IPS-11a (cell line): ENCODE data around the gene GEMIN7.

Experiments used
- H3K4me3 ChIP-seq: one replicate; pipeline ENCODE4 v1.5.1; 2013; ENCODE audit warnings: low read depth, low read length, control low read depth

The GEMIN7 gene

DNA sequence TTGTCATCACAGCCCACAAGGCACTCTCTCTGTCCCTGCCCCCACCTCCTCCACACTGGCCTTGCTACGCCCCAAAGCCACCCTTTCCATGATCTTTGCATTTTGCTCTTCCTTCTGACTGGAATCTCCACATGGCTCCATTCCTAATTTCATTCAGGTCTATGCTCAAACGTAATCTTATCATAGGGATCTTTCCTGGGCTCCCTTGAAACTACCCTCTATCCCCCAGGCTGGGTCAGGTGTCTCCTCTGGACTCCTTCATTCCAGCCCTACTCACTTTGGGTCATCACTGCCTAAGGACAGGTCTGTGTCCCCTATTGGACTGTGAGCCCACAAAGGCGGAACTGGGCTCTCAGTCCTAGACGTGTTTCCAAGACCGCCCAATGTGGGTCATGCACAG lies 3.1 kb downstream of the GEMIN7 start:
- H3K4me3 ChIP-seq, result no peak overlapping the region

- no peak overlapping the region for H3K4me3 ChIP-seq
Observed at GRCh38 chr19:45086480-45086879, 7.4 kb downstream of the GEMIN7 start.

DNA sequence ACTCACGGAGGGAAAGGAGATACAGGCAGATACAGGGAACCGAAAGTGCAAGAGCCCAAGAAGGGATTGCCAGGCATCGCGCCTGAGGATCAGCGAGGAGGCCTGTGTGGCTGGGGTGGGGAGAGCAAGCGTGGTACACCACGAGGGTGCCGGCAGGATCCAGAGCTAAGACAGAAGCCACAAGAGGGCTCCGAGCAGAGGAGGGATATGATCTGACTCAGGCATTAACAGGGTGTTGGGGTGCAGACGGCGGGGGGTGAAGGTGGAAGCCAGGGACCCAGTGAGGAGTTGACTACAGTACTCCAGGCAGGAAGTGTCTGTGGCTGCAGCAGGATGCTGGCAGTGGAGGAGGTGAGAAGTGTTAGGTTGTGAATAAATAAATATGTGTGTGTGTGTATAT lies 8.5 kb downstream of the GEMIN7 start:
- H3K4me3 ChIP-seq, result no peak overlapping the region

DNA sequence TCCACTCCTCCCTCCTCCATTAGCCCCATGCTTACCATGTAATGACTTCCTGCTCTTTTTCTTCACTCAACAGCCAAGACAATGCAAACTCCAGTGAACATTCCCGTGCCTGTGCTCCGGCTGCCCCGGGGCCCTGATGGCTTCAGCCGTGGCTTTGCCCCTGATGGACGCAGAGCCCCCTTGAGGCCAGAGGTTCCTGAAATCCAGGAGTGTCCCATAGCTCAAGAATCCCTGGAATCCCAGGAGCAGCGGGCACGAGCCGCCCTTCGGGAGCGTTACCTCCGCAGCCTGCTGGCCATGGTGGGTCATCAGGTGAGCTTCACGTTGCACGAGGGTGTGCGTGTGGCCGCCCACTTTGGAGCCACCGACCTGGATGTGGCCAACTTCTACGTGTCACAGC lies 11.0 kb downstream of the GEMIN7 start:
- H3K4me3 ChIP-seq, result no peak overlapping the region

GRCh38 chr19:45090606-45091005 lies 11.5 kb downstream of the GEMIN7 start:
- no peak overlapping the region for H3K4me3 ChIP-seq

DNA sequence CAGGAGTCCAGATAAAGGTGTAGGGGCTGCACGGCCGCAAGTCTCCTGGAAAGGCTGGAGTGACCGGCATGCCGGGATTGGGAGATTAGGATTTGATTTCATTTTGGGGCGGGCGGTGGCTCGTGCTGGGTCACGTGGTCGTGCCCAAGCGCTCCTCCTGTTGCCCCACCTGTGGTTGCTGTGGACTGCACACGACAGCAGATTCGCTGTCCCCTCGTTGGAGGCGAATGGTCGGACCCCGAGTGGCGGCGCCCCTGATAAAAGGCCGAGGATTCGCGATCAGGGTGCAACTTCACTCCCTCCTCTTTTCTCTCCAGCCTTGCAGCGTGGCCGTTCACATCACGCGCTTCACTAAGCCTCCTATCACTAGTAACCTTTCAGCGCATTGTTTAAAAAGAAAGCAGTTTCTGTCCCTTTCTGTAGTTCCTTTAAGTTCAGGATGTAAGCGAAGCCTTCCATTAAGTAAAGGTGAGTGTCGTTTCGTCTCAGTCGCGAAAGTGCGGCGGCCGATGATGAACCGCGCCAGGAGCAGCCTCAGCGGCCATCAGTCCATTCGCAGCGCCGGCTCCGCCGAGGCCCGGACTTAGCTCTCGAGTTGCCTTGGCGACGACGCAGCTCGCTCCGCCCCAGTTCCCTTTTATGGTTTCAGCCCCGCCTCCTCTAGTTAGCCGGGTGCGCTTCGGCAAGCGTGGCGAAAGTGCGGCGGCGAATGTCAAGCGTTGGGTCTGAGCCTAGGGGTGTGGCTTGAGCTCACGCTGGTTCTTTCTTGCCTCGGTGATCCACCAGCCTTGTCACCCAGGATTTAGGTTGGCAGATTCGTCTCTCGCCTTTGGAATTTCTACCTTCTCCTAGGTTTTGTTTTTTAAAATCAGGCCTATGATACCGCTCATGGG lies 12.2 kb downstream of the GEMIN7 start:
- H3K4me3 ChIP-seq, result peak overlapping the region; percentile 87

GRCh38 chr19:45092747-45093678 lies 14.0 kb downstream of the GEMIN7 start, which contains the start of gene PPP1R37:
Gene PPP1R37, plus strand, starts transcription at chr19:45093179. Its CDS starts 147 bp downstream, at chr19:45093326.
- peak within 1 kb of the TSS; percentile 87 for H3K4me3 ChIP-seq

DNA sequence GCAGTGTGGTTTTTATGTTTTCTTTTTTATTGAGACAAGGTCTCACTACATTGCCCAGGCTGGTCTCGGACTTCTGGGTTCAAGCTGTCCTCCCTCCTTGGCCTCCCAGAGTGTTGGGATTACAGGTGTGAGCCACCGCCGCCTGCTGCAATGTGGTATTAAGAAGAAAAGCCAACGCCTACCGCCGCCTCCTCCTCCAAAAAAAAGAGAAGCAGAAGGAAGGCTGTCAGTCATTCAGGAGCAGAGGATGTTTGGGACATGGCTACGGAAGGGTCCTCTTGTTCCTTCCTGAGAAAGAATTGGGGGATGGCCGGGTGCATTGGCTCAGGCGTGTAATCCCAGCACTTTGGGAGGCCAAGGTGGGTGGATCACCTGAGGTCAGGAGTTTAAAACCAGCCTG lies 15.1 kb downstream of the GEMIN7 start:
- H3K4me3 ChIP-seq, result peak overlapping the region; percentile 87

GRCh38 chr19:45094707-45095106 lies 15.6 kb downstream of the GEMIN7 start:
- no peak overlapping the region for H3K4me3 ChIP-seq

DNA sequence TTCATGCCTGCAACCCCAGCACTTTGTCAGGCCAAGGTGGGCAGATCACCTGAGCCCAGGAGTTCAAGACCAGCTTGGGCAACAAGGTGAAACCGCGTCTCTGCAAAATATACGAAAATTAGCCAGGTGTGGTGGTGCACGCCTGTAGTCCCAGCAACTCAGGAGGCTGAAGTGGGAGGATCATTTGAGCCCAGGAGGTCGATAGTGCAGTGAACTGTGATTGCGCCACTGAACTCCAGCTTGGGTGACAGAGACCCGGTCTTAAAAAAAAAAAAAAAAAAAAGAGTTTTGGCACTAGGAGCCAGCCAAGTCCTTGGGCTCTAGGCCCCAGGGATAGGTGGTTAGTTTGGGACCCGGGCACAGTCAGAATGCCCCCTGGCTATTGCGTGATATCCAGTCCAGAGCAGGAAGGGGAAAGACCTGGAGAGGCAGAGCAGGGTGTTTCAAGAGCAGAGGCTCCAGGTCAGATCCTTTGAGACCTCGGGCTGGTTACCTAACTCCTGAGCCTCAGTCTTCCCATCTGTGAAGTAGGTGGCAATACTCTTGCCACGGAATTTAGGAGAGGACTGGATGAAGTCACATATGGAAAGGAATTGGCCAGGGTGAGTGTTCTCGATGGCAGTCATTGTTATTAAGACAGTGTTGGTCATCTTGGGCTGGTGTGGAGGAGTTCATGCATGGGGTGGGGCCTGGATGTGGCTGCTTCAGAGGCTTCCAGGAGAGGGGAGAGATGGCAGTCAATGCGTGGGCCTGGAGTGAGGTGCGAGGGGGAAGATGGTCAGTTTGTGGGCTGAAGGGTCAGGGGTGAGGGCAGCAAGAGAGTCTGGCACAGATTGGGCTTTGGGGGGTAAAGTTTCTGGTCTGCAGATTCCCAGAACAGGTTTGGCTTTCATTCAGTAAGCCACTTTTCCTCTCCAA lies 16.7 kb downstream of the GEMIN7 start:
- H3K4me3 ChIP-seq, result no peak overlapping the region

DNA sequence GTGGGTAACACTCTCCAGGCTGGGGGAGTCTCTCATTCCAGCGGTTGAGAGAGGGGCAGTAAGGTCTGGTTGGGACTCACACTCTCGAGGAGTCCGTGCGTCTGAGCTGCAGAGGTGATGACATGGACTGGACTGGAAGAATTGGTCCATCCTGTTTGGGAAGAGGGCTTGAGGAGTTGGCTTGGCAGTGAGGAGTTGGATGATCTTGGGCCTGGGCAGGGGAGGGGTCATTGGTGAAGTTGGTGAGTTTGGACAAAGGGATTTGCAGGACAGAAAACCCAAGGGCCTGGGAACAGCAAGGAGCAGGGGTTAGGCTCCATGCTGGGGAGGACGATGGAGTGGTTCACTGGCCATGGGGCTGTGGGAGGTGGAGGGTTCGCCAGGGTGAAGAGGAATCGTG lies 17.6 kb downstream of the GEMIN7 start:
- H3K4me3 ChIP-seq, result no peak overlapping the region

- H3K4me3 ChIP-seq, result no peak overlapping the region
Observed at GRCh38 chr19:45097450-45097775, 18.4 kb downstream of the GEMIN7 start.

DNA sequence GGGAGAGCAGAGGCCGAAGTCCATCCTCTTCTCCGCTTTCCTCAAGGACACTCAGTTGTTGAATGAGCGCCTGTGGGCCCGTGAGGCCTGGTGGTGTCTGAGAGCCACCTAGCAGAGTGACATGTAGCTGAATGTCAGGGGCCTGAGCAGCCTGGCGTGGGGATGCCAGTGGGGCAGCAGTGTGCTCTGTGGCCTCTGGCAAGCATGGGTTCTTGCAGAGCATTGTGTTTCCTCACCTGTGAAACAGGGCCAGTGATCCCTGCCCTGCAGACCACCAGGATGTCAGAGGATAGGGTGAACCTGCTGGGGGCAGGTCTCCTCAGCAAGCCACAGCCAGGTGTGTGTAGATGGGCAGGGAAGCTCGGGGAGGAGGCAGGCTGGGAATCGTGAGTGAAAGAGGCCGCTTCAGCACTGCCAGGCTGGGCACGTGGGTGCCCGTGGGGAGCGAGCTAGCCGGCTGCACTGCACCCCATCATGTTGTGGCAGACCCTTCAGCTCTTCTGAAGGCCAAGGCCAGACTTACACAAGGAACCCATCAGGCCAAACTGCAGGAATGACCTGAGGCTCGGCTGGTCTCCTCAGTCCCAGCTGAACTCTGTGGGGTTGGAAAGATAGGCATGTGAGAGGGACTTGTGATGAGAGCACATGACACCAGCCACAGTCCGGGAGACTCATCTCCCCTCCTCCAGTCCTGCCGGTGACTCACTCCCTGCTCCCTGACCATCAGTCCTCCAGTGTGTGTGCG lies 18.9 kb downstream of the GEMIN7 start:
- no peak overlapping the region for H3K4me3 ChIP-seq

GRCh38 chr19:45098521-45099466 lies 19.7 kb downstream of the GEMIN7 start:
- H3K4me3 ChIP-seq, result no peak overlapping the region

- H3K4me3 ChIP-seq, result no peak overlapping the region
Observed at GRCh38 chr19:45099467-45100191, 20.6 kb downstream of the GEMIN7 start.

GRCh38 chr19:45100201-45100600 lies 21.1 kb downstream of the GEMIN7 start:
- no peak overlapping the region for H3K4me3 ChIP-seq

GRCh38 chr19:45100846-45101252 lies 21.8 kb downstream of the GEMIN7 start:
- no peak overlapping the region for H3K4me3 ChIP-seq

GRCh38 chr19:45101806-45102205 lies 22.7 kb downstream of the GEMIN7 start:
- H3K4me3 ChIP-seq, result no peak overlapping the region
